GM12892 (cell line): ENCODE data around the gene UBE2L3.

Experiments
- DNase-seq: peaks from one replicate; pipeline ENCODE4 v3.0.0; 2011; ENCODE audit not compliant: insufficient read length
- FAIRE-seq: peaks from 2 replicates; lab custom pipeline; 2011; peaks lifted over from hg19 to GRCh38; lab: Jason Lieb, UNC
- POLR2A ChIP-seq: IDR thresholded peaks from 2 replicates; pipeline ENCODE4 v1.6.1; 2011; ENCODE audit warnings: low read depth, low read length, control low read depth
- POLR2AphosphoS5 ChIP-seq: IDR thresholded peaks from 2 replicates; pipeline ENCODE4 v1.6.1; 2011; ENCODE audit warnings: low read depth, low read length, control low read depth
- TAF1 ChIP-seq: IDR thresholded peaks from 2 replicates; pipeline ENCODE4 v1.6.1; 2011; ENCODE audit warnings: low read depth, mild to moderate bottlenecking, control low read depth, low read length, borderline replicate concordance

Gene UBE2L3

GRCh38 chr22:21622011-21622918, 54.8 kb downstream of the UBE2L3 start:
- TF ChIP-seq TAF1: no peak
- DNase-seq: no peak
- FAIRE-seq: no peak

- TF ChIP-seq POLR2A: no peak; the same call in 1 of the 2 replicates
- no peak; the same call in 1 of the 2 replicates for TF ChIP-seq POLR2AphosphoS5
- no peak for TF ChIP-seq TAF1
- FAIRE-seq (no peak), DNase-seq (no peak)
Measured at GRCh38 chr22:21622919-21623647, 55.6 kb downstream of the UBE2L3 start.

- no peak for TF ChIP-seq POLR2AphosphoS5
- peak; percentile 60; the same call in 1 of the 2 replicates for TF ChIP-seq POLR2A
- TF ChIP-seq TAF1: no peak
- DNase-seq: no peak
- no peak for FAIRE-seq
Measured at GRCh38 chr22:21623648-21623970, 56.1 kb downstream of the UBE2L3 start.

GRCh38 chr22:21624120-21624879, 56.8 kb downstream of the UBE2L3 start:
- TF ChIP-seq POLR2A (peak; percentile 8; the same call in 1 of the 2 replicates), POLR2AphosphoS5 (no peak; the same call in 1 of the 2 replicates)
- FAIRE-seq: no peak
- no peak for DNase-seq

- TF ChIP-seq POLR2A (peak; percentile 19; the same call in 1 of the 2 replicates), POLR2AphosphoS5 (no peak; the same call in 1 of the 2 replicates)
- DNase-seq: no peak
- FAIRE-seq: no peak
Measured at GRCh38 chr22:21624880-21625791, 57.6 kb downstream of the UBE2L3 start.

- FAIRE-seq (no peak), DNase-seq (no peak)
- no peak for TF ChIP-seq POLR2A
- no peak for TF ChIP-seq TAF1
- TF ChIP-seq POLR2AphosphoS5: no peak
Measured at GRCh38 chr22:21626073-21626734, 58.7 kb downstream of the UBE2L3 start.

GRCh38 chr22:21626735-21627469, 59.4 kb downstream of the UBE2L3 start:
- no peak for FAIRE-seq
- DNase-seq: no peak
- TF ChIP-seq POLR2AphosphoS5 (peak; percentile 51; the same call in 1 of the 2 replicates), POLR2A (peak; percentile 54), TAF1 (no peak)

GRCh38 chr22:21628386-21629254, 61.1 kb downstream of the UBE2L3 start:
- TF ChIP-seq POLR2A: no peak
- TF ChIP-seq POLR2AphosphoS5: no peak
- no peak for TF ChIP-seq TAF1
- no peak for FAIRE-seq
- DNase-seq: no peak
